Hepatocyte (in vitro differentiated cells): ENCODE measurements around the gene EXOC4. TPM values are rescaled to one million over a fixed set of nuclear protein-coding genes. Genes with fewer than 3 reads are reported as not detected.

Source experiments
- DNase-seq: peaks from one replicate; pipeline ENCODE4 v3.0.0-alpha.2; 2016; ENCODE audit warnings: low spot score
- H2AFZ ChIP-seq: fragments of 200-600 bp; sonication (generic); 2 replicates; pipeline ENCODE4 v1.6.0; 2016; ENCODE audit warnings: antibody characterized with exemption, mild to moderate bottlenecking
- H3K27ac ChIP-seq: fragments of 200-600 bp; sonication (generic); 2 replicates; pipeline ENCODE4 v1.5.1; 2016; ENCODE audit warnings: mild to moderate bottlenecking
- H3K27me3 ChIP-seq: fragments of 200-600 bp; sonication (generic); 2 replicates; pipeline ENCODE4 v1.6.1; 2016
- H3K36me3 ChIP-seq: fragments of 200-600 bp; sonication (generic); replicated peaks from 2 replicates; pipeline ENCODE4 v1.5.1; 2016; ENCODE audit warnings: low read depth; ENCODE audit not compliant: insufficient read depth
- H3K4me1 ChIP-seq: fragments of 200-600 bp; sonication (generic); 2 replicates; pipeline ENCODE4 v1.5.1; 2016; ENCODE audit warnings: mild to moderate bottlenecking, moderate library complexity; ENCODE audit not compliant: insufficient read depth
- H3K4me2 ChIP-seq: fragments of 200-600 bp; sonication (generic); 2 replicates; pipeline ENCODE4 v1.6.0; 2016
- H3K4me3 ChIP-seq: fragments of 200-600 bp; sonication (generic); 2 replicates; pipeline ENCODE4 v1.5.1; 2016; ENCODE audit warnings: mild to moderate bottlenecking
- H3K79me2 ChIP-seq: fragments of 200-600 bp; sonication (generic); 2 replicates; pipeline ENCODE4 v1.6.0; 2017; ENCODE audit warnings: mild to moderate bottlenecking
- H3K9me2 ChIP-seq: fragments of 200-600 bp; sonication (generic); replicated peaks from 2 replicates; pipeline ENCODE4 v1.6.0; 2017; ENCODE audit warnings: mild to moderate bottlenecking; ENCODE audit not compliant: insufficient read depth
- H3K9me3 ChIP-seq: fragments of 200-600 bp; sonication (generic); 2 replicates; pipeline ENCODE4 v1.5.1; 2016; ENCODE audit warnings: low read depth, mild to moderate bottlenecking
- H4K20me1 ChIP-seq: fragments of 200-600 bp; sonication (generic); 2 replicates; pipeline ENCODE4 v1.6.0; 2016; ENCODE audit warnings: mild to moderate bottlenecking; ENCODE audit not compliant: insufficient read depth, poor library complexity, severe bottlenecking
- EZH2 ChIP-seq: fragments of 200-600 bp; sonication (generic); IDR thresholded peaks from 2 replicates; pipeline ENCODE4 v1.6.1; 2016; ENCODE audit warnings: antibody characterized with exemption, mild to moderate bottlenecking, borderline replicate concordance
- EZH2phosphoT487 ChIP-seq: fragments of 200-600 bp; sonication (generic); IDR thresholded peaks from one replicate; pipeline ENCODE4 v1.6.1; 2018; ENCODE audit warnings: antibody characterized with exemption, mild to moderate bottlenecking, low read depth, moderate library complexity; ENCODE audit not compliant: unreplicated experiment, severe bottlenecking
- WGBS: methylation state at CpG from one replicate; pipeline ENCODE4 v1.1.6; 2016; ENCODE audit warnings: low lambda C conversion rate; ENCODE audit errors: missing lambda C conversion rate; 5-methylcytosine and 5-hydroxymethylcytosine counted together
- microRNA-seq: library from miRNA; unstranded; fragments of <30 nt; microRNA quantifications from one replicate; pipeline ENCODE4, GENCODE V29; 2017
- polyA plus RNA-seq: library from polyadenylated mRNA; unstranded; fragments of >200 nt; fragmentation: Nextera tagmentation; extraction: Ambion mirVana; gene quantifications from 2 replicates; pipeline ENCODE4 v1.2.1, GENCODE V29; 2016
- small RNA-seq: library from RNA; depleted of rRNA; stranded (forward); fragments of <200 nt; gene quantifications from one replicate; pipeline ENCODE3, GENCODE V24; 2014
- total RNA-seq: library from RNA; depleted of rRNA; stranded (reverse); fragments of >200 nt; gene quantifications from 2 replicates; pipeline ENCODE4 v1.2.3, GENCODE V29; 2014
- TF ChIP-seq, protein P1 (sequence below): fragments of 200-600 bp; sonication (generic); IDR thresholded peaks from 2 replicates; pipeline ENCODE4 v1.5.1; 2016; ENCODE audit warnings: antibody characterized with exemption, mild to moderate bottlenecking; ENCODE audit not compliant: poor library complexity

EXOC4 gene
- total and polyA plus RNA-seq, 2 experiments from 2014 or later = 34.8 to 56.1 TPM

DNA sequence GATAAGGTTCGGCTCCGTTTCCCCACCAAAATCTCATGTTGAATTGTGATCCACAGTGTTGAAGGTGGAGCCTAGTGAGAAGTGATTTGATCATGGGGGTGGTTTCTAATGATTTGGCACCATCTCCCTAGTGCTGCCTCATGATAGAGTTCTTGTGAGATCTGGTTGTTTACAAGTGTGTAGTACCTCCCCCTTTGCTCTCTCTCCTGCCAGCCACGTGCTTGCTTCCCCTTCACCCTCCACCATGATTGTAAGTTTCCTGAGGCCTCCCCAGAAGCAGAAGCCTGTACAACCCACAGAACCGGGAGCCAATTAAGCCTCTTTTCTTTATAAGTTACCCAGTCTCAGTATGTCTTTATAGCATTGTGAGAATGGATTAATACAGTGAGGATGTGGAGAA, 862.1 kb downstream of the EXOC4 start:
- 83% methylated on average over 4 of the region's 4 CpGs for WGBS
- TF ChIP-seq, protein P1, sequence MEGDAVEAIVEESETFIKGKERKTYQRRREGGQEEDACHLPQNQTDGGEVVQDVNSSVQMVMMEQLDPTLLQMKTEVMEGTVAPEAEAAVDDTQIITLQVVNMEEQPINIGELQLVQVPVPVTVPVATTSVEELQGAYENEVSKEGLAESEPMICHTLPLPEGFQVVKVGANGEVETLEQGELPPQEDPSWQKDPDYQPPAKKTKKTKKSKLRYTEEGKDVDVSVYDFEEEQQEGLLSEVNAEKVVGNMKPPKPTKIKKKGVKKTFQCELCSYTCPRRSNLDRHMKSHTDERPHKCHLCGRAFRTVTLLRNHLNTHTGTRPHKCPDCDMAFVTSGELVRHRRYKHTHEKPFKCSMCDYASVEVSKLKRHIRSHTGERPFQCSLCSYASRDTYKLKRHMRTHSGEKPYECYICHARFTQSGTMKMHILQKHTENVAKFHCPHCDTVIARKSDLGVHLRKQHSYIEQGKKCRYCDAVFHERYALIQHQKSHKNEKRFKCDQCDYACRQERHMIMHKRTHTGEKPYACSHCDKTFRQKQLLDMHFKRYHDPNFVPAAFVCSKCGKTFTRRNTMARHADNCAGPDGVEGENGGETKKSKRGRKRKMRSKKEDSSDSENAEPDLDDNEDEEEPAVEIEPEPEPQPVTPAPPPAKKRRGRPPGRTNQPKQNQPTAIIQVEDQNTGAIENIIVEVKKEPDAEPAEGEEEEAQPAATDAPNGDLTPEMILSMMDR = no peak
- no peak for TF ChIP-seq EZH2
- TF ChIP-seq EZH2phosphoT487 = no peak
- no peaks in the 10 kb centered on the region for H3K36me3 ChIP-seq
- H3K4me2 ChIP-seq = no peak overlapping the region
- no peak for DNase-seq
- no peaks in the 10 kb centered on the region for H3K79me2 ChIP-seq
- no peaks in the 10 kb centered on the region for H3K9me2 ChIP-seq
- no peak overlapping the region for H2AFZ ChIP-seq
- no peaks in the 10 kb centered on the region for H3K27me3 ChIP-seq
- no peaks in the 10 kb centered on the region for H4K20me1 ChIP-seq
- H3K4me1 ChIP-seq = no peaks in the 10 kb centered on the region
- H3K4me3 ChIP-seq = no peak overlapping the region
- H3K9me3 ChIP-seq = no peaks in the 10 kb centered on the region
- no peak overlapping the region for H3K27ac ChIP-seq

Small RNA genes within 50 kb of the gene (microRNA-seq; reads per million reads assigned to microRNA genes)
- gene MIR6133 = not detected

Small RNA genes within 50 kb of the gene (small RNA-seq; reads per million reads assigned to genes)
- gene MIR6133 = not detected

Other genes with a start within 250 kb of the EXOC4 start
- 65.3 and 79.8 TPM in 2 replicates for gene CHCHD3, start 171.0 kb upstream of the EXOC4 start, total RNA-seq
- gene CHCHD3, start 171.0 kb upstream of the EXOC4 start, polyA plus RNA-seq = 68.5 and 73.3 TPM in 2 replicates